Measurements from ENCODE around the gene RPTOR.

- TF ChIP-seq, protein P1, sequence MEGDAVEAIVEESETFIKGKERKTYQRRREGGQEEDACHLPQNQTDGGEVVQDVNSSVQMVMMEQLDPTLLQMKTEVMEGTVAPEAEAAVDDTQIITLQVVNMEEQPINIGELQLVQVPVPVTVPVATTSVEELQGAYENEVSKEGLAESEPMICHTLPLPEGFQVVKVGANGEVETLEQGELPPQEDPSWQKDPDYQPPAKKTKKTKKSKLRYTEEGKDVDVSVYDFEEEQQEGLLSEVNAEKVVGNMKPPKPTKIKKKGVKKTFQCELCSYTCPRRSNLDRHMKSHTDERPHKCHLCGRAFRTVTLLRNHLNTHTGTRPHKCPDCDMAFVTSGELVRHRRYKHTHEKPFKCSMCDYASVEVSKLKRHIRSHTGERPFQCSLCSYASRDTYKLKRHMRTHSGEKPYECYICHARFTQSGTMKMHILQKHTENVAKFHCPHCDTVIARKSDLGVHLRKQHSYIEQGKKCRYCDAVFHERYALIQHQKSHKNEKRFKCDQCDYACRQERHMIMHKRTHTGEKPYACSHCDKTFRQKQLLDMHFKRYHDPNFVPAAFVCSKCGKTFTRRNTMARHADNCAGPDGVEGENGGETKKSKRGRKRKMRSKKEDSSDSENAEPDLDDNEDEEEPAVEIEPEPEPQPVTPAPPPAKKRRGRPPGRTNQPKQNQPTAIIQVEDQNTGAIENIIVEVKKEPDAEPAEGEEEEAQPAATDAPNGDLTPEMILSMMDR (IDR thresholded peaks at IDR 0.05; ENCODE audit: low read length) = no peak
- no peak for TF ChIP-seq EZH2 (IDR thresholded peaks at IDR 0.05; ENCODE audit: borderline replicate concordance, low read length)
Observed at GRCh38 chr17:80526116-80526910, 18.3 kb upstream of the RPTOR start.

Measured in OCI-LY1 (cell line).